Liver (tissue), 9 donors: ENCODE data around the gene PRRT3. TPM values are rescaled to one million over a fixed set of nuclear protein-coding genes. Genes with fewer than 3 reads are reported as not detected.
A peak's percentile ranks its signal among the peaks of the same experiment; 100 is the strongest.

Source experiments
- DNase-seq: peaks from one replicate; pipeline ENCODE4 v3.0.0-alpha.2; 2017; ENCODE audit warnings: low spot score
- H3K27ac ChIP-seq, 2 donors: one replicate each; pipeline ENCODE4 v1.7.0; 2013; ENCODE audit warnings: inconsistent platforms in 2 of 2, low read length in 2 of 2, control low read depth in 1 of 2, low read depth in 1 of 2, mild to moderate bottlenecking in 1 of 2
- H3K27me3 ChIP-seq, 4 donors: one replicate each; pipeline versions ENCODE4 v1.6.1 to v1.7.0; 2013; ENCODE audit warnings: low read length in 3 of 4, inconsistent platforms in 1 of 4, mild to moderate bottlenecking in 1 of 4, moderate library complexity in 1 of 4; ENCODE audit not compliant: control insufficient read depth in 4 of 4, insufficient read depth in 4 of 4
- H3K36me3 ChIP-seq, 4 donors: one replicate each; pipeline versions ENCODE4 v1.6.1 to v1.7.0; 2013; ENCODE audit warnings: low read length in 3 of 4, mild to moderate bottlenecking in 3 of 4, low read depth in 1 of 4, moderate library complexity in 1 of 4; ENCODE audit not compliant: control insufficient read depth in 4 of 4, insufficient read depth in 3 of 4
- H3K4me1 ChIP-seq, 4 donors: one replicate each; pipeline versions ENCODE4 v1.6.1 to v1.7.0; 2013; ENCODE audit warnings: low read length in 3 of 4, mild to moderate bottlenecking in 3 of 4, moderate library complexity in 1 of 4; ENCODE audit not compliant: control insufficient read depth in 4 of 4, insufficient read depth in 4 of 4
- H3K4me3 ChIP-seq, 3 donors: one replicate each; pipeline versions ENCODE4 v1.6.1 to v1.7.0; 2013; ENCODE audit warnings: low read length in 3 of 3, control low read depth in 1 of 3, low read depth in 1 of 3, mild to moderate bottlenecking in 1 of 3
- H3K9ac ChIP-seq, 2 donors: one replicate each; pipeline ENCODE4 v1.7.0; 2013; ENCODE audit warnings: low read length in 2 of 2, mild to moderate bottlenecking in 2 of 2, moderate library complexity in 2 of 2, control low read depth in 1 of 2, low read depth in 1 of 2
- H3K9me3 ChIP-seq, 4 donors: one replicate each; pipeline versions ENCODE4 v1.6.1 to v1.7.0; 2013; ENCODE audit warnings: low read length in 3 of 4; ENCODE audit not compliant: control insufficient read depth in 4 of 4
- ATF3 ChIP-seq: IDR thresholded peaks from 2 replicates; pipeline ENCODE4 v1.6.1; 2016; ENCODE audit warnings: antibody characterized with exemption
- CTCF ChIP-seq: fragments of 150-350 bp; IDR thresholded peaks from 2 replicates; pipeline ENCODE4 v1.5.1; 2017; ENCODE audit warnings: improper control_type of control experiment, low read depth, low read length; ENCODE audit not compliant: missing input control
- FOXA1 ChIP-seq: IDR thresholded peaks from 2 replicates; pipeline ENCODE4 v1.6.1; 2016; ENCODE audit warnings: antibody characterized with exemption
- FOXA2 ChIP-seq: IDR thresholded peaks from 2 replicates; pipeline ENCODE4 v1.6.1; 2016; ENCODE audit warnings: antibody characterized with exemption
- GABPA ChIP-seq, 2 donors: IDR thresholded peaks in 1 of 2; conservative IDR thresholded peaks in 1 of 2; 2 replicates each; pipeline ENCODE4 v1.6.1; 2016; ENCODE audit warnings: antibody characterized with exemption in 2 of 2, mild to moderate bottlenecking in 1 of 2, moderate library complexity in 1 of 2
- HNF4A ChIP-seq, 2 donors: conservative IDR thresholded peaks; 2 replicates each; pipeline ENCODE4 v1.6.1; 2016; ENCODE audit warnings: antibody characterized with exemption in 2 of 2, mild to moderate bottlenecking in 2 of 2
- HNF4G ChIP-seq: IDR thresholded peaks from 2 replicates; pipeline ENCODE4 v1.6.1; 2016; ENCODE audit warnings: antibody characterized with exemption
- JUND ChIP-seq, 2 donors: IDR thresholded peaks; 2 replicates each; pipeline ENCODE4 v1.6.1; 2016; ENCODE audit warnings: antibody characterized with exemption in 2 of 2
- RAD21 ChIP-seq, 2 donors: IDR thresholded peaks; 2 replicates each; pipeline ENCODE4 v1.6.1; 2016; ENCODE audit warnings: antibody characterized with exemption in 2 of 2, mild to moderate bottlenecking in 2 of 2
- RXRA ChIP-seq, 2 donors: IDR thresholded peaks; 2 replicates each; pipeline ENCODE4 v1.6.1; 2017 to 2018; ENCODE audit warnings: antibody characterized with exemption in 2 of 2, mild to moderate bottlenecking in 1 of 2
- TAF1 ChIP-seq: conservative IDR thresholded peaks from 2 replicates; pipeline ENCODE4 v1.6.1; 2016; ENCODE audit warnings: antibody characterized with exemption, mild to moderate bottlenecking
- YY1 ChIP-seq: IDR thresholded peaks from 2 replicates; pipeline ENCODE4 v1.6.1; 2016; ENCODE audit warnings: antibody characterized with exemption, mild to moderate bottlenecking
- ZBTB33 ChIP-seq: IDR thresholded peaks from 2 replicates; pipeline ENCODE4 v1.6.1; 2016; ENCODE audit warnings: antibody characterized with exemption
- whole genome bisulfite sequencing: extraction: QIAGEN DNeasy Blood & Tissue Kit; methylation state at CpG from one replicate; pipeline ENCODE4 v1.1.7; 2013; 5-methylcytosine and 5-hydroxymethylcytosine counted together
- polyA plus RNA-seq, 2 donors: library from polyadenylated mRNA; stranded (reverse) in 1 of 2; unstranded in 1 of 2; fragments of 200-250 nt in 1 of 2; fragments of >200 nt in 1 of 2; fragmentation: Nextera tagmentation in 1 of 2; extraction: Ambion mirVana in 1 of 2; gene quantifications; one replicate each; pipeline versions ENCODE4 v1.2.1 to v1.2.3, GENCODE V29; 2013 to 2015
- total RNA-seq, 2 donors: library from RNA; depleted of rRNA; stranded (reverse); fragments of >200 nt; gene quantifications; one replicate each; pipeline ENCODE4 v1.2.3, GENCODE V29; 2014
- donor health status: healthy.
- donor health status: healthy.
- donor health status: healthy.
- donor health status: healthy.
- donor health status: healthy.

Gene PRRT3
- total and polyA plus RNA-seq, 4 donors: 0.14 to 0.79 (median 0.24) TPM

- Histone ChIP-seq H3K4me3 (peak overlapping the region; percentile 55 to 57 (median 55)), H3K9ac (no peak overlapping the region), H3K4me1 (peaks cover 6 to 24% (median 18%) of the 10 kb centered on the region in 4 donors), H3K36me3 (peaks cover 0 to 17% (median 8%) of the 10 kb centered on the region in 4 donors), H3K27me3 (peaks cover 0 to 3% (median 0%) of the 10 kb centered on the region in 4 donors), H3K27ac (peak overlapping the region in 1 of 2 donors; percentile 42), H3K9me3 (no peaks in the 10 kb centered on the region)
- TF ChIP-seq TAF1 (no peak), FOXA2 (no peak), RXRA (IDR thresholded peaks at IDR 0.05) (no peak), CTCF (peak; percentile 51), HNF4G (no peak), ZBTB33 (no peak), ATF3 (no peak), HNF4A (conservative IDR thresholded peaks at IDR 0.05) (no peak), YY1 (no peak), JUND (IDR thresholded peaks at IDR 0.05) (no peak), RAD21 (IDR thresholded peaks at IDR 0.05) (peak; percentile 34 to 71), FOXA1 (no peak)
- WGBS: 37% methylated on average over 86 of the region's 86 CpGs
- no peak for DNase-seq
Measured at GRCh38 chr3:9947025-9947995, 4.9 kb downstream of the PRRT3 start.

GRCh38 chr3:9946112-9947024, 5.8 kb downstream of the PRRT3 start:
- H3K27me3 ChIP-seq: peaks cover 0 to under 1% (median 0%) of the 10 kb centered on the region in 4 donors
- no peak overlapping the region for H3K9ac ChIP-seq
- whole genome bisulfite sequencing: 9% methylated on average over 90 of the region's 90 CpGs
- H3K36me3 ChIP-seq: peaks cover 0 to 19% (median 8%) of the 10 kb centered on the region in 4 donors
- TF ChIP-seq GABPA (IDR thresholded peaks at IDR 0.05 in 1 of 2, conservative IDR thresholded peaks at IDR 0.05 in 1 of 2) (no peak), CTCF (peak; percentile 63), RAD21 (IDR thresholded peaks at IDR 0.05) (peak; percentile 52 to 74)
- H3K9me3 ChIP-seq: no peaks in the 10 kb centered on the region
- peaks cover 2 to 16% (median 11%) of the 10 kb centered on the region in 4 donors for H3K4me1 ChIP-seq
- H3K27ac ChIP-seq: peak overlapping the region; percentile 35 to 42
- DNase-seq: peak; percentile 77
- peak overlapping the region in 2 of 3 donors; percentile 55 for H3K4me3 ChIP-seq
